GM21717 (cell line): ENCODE data around the gene PLXNA4.

Experiments used
- ATAC-seq: cut with Tn5 transposase; IDR thresholded peaks from one replicate; pipeline ENCODE4 v1.9.1; 2021; ENCODE audit warnings: mild to moderate bottlenecking, moderate library complexity; ENCODE audit not compliant: unreplicated experiment

Gene PLXNA4

DNA sequence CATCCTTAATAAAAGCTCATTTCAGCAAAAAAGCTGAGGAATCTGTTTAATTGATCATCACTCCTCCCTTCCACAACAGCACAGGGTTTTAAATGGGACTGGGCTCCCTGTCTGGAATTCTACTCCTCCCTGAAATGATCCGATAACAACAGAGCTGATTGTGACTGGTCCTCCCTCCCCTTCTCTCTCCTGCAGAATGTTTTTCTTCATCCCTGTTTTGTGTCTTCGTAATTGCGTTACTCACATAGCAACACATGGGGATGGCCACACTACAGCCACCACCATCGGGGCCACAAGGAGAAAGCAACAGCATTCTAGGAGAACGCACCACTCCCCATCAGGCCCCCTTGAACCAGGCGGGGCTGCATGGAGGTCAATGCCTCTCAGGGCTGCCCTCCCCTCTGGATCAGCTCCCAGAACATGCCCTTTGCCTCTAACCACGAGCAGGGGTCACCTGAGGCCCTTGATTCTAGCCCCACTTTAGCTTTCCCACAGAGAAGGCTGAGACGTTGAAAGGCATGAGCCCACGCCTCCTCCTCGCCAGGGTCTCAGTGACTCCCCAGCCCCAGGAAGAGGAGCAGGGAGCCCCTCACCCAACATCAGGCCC is 152.6 kb downstream of the PLXNA4 start:
- ATAC-seq = no peak

DNA sequence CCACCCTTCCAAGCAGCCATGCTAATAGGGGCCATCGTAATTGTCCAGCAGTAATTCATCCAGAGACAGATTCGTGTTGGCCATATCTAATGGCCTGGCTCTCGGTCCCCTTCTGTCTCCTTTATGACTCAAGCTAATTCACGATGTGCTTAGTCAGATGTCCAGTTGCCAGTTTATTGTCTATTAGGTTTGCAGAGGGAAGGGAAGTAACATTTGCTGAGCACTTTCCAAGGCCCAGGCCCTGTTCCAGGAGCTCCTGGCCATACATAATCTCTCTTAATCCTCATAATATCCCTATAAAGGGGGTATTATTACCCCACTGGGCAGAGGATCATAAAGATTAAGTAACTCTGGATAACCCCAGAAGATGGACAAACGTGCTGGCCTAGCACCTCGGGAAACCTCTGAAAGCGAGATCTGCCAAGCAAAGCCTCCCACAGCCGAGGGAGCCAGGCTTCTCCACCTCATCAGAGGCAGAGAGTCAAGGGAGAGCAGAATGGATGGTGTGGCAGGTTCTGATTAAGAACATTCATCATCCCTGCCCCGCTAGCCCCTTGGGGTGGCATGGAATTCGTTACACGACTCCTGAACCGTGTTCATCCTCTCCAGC is 153.7 kb downstream of the PLXNA4 start:
- no peak for ATAC-seq

DNA sequence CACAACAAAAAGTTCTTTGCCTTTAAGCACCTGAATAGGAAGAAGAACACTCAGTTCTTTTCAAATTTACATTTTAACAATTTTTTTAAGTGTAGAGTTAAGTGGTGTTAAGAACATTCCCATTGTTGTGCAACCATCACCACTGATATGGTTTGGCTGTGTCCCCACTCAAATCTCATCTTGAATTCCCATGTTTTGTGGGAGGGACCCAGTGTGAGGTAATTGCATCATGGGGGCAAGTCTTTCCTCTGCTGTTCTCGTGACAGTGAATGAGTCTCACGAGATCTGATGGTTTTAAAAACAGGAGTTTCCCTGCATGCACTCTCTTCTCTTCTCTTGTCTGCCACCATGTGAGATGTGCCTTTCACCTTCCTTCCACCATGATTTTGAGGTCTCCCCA is 155.7 kb downstream of the PLXNA4 start:
- no peak for ATAC-seq

DNA sequence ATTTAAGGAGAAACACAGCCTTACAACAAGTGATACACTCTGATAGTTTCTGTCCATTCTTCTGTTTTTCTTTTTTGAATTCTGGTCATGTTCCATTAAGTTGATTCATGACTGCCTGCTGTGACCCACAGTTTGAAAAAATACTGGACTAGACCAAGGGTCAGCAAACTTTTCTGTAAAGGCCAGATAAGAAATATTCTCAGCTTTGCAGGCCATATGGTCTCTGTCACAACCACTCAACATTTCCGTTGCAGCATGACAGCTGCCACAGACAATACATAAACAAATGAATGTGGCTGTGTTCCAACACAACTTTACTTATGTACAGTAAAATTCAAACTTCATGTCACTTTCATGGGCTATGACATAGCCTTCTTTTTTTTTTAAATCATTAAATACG is 156.7 kb downstream of the PLXNA4 start:
- no peak for ATAC-seq

DNA sequence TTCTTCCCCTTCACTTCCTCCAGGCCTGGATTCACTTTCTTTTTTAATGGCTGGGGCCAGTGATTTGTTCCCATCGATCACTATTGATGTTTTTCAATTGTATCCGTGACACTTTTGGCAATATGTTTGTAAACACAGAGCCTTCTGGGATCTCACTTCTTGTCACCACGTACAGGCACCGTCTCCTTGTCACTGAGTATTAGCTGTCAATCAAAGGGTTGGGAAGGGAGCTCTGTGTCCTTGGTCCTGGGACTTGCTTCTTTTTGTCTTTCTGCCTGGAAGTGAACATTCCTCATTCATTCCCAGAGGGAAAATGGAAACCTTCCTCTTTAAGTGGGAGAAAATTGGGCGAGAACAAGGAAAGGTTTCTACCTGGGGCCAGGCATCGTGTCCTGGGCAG is 157.4 kb downstream of the PLXNA4 start:
- ATAC-seq = no peak

DNA sequence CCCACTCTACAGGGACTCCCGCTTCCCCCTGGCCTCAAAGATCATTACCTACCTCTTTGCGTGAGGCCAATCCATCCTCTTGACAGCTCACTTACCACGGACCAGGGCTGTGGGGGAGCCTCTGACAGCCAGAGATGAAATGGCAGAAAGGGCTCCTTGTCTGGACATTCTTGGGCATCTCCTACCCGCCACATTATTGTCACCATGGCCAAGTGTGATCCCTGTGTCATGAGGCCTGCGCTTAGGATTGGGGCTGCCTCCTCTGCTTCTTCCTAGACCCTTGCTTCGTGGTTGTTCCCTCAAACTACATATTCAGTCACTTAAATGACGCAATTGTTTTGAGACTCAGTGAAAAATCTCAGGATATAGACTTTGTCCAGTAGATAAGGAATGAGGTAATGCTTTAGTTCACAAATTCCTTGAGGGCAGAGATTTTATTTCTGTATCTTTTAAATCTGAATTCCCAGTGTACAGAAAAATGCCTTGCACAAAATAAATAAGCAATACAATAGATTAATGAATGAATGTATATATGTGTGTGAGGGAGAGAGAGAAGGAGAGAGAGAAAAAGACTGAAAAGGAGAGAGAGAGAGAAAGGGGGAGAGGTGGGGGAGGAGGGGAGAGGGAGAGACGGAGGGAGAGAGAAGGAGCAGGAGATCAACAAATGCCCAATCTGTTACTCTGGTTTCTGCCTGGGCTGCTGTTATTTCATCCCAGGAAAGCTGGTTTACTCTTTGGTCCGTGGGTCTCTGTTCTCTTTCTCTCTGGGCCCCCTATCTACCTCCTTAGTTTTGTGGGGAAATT is 159.0 kb downstream of the PLXNA4 start:
- ATAC-seq = no peak

DNA sequence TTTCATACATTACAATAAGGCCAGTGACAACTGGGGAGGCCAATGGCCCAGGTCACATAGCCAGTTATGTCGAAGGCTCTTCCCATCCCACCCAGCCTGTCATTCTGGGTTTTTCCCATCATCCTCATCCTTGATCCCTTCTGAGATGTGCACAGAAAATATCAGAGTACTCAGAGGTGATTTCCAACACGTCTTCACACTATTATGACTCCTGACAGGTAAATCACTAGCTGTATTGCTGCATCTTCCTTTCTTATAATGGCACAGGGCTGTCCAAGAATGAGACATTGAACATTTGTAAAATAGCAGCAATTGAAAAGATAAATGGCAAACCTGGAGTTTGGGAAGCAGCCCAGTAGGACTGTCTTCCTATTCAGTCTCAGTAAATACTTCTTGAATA is 159.9 kb downstream of the PLXNA4 start:
- no peak for ATAC-seq

DNA sequence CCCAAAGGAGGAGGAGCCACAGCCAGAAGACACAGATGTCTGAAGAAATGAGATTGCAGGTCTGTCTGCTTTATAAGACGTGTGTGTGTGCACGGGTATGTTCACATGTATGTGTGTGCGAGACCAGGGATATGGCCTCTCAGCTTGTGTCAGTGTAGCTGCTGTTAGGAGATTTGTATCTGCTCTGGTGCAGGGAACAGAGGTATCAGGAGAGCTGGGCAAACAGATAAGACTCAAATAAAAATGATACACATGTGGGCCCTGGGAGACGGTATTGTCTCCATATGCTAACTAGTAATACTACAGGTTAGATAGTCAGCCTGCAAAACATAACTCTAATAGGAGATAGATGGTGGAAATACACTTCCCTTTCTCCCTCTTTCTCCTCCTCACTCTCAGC is 161.0 kb downstream of the PLXNA4 start:
- ATAC-seq = no peak

DNA sequence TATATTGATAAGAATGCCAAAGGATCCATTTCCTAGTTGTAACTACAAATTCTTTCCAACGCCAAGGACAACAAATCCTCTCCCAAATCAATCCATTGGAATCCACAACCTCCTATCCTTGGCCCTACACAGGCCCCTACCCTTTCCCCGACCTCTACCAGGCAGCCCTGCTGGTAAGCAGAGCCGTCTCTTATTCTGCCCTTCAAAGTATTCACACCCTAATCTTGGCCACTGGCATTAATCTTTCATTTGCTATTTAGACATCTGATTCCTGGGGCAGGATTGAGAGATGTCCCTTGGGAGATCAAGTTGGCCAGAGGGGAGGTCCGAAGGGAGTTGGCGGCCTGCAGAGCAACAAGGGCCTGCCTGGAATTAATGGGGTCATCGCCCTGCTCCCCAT is 161.4 kb downstream of the PLXNA4 start:
- ATAC-seq = no peak

DNA sequence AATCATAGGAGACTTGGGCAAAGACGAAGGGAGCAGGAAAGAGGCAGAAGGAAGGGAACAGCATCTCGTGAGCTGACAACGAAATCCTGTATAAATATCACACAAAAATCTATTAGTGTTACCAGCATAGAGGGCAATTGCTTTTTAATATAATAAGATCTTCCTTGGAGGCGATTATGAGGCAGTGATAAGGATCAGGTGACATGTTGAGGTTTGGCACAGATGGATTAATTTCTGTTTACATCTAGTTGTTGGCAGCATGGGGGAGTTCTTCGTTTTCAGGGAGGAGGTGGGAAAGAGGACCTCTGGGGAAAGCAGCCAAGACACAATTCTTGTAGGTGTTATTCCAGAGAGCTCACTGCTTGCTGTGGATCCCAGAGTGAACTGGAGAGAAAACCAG is 163.8 kb downstream of the PLXNA4 start:
- no peak for ATAC-seq

DNA sequence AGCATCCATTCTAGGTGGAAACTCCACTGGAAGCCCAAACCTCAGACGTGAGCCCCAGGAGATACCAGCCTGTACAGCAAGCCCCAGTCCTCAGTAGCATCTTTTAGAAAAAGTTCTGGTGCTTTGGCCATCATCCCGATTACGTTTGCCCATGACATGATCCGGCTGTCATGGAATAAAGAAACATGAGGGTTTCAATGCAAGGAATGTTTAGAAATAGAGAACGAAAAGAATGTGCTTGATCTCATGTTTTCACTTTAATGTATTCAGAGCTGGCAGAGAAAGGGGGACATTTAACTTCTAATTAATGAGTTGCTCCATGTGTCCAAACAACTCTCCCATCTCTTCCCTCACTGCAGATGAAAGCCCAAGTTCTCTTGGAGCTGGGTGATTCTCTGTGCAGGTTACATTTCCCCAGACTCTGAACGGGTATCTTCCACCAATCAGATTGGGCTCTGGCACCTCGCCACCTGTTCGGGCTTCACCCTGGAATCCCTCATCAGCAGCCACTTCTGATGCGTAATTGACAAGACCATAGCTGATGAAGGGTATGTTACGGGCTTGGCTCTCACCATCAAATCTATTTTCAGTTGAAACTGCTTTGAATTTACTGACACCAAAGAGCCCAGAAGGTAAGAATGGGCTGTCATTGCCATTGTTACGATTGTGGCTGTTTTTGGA is 165.3 kb downstream of the PLXNA4 start:
- no peak for ATAC-seq

DNA sequence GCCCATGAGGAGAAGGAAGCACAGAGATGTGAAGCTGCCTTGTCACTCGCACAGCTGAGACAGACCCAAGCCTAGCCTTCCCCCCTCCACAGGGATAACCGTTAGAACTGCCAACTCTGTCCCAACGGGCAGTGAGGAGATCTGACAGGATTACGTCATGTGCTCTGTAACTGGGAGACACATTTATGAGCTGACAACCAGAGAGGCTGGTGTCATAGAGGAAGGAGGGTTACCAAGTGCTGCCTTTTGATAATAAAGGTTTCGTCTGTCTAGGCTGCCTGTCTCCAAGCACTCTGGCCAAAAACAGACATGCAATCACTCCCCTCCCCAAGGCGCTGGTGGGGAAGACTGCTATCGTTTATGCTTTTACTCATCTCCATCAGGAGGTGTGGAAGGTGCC is 165.9 kb downstream of the PLXNA4 start:
- ATAC-seq = no peak

DNA sequence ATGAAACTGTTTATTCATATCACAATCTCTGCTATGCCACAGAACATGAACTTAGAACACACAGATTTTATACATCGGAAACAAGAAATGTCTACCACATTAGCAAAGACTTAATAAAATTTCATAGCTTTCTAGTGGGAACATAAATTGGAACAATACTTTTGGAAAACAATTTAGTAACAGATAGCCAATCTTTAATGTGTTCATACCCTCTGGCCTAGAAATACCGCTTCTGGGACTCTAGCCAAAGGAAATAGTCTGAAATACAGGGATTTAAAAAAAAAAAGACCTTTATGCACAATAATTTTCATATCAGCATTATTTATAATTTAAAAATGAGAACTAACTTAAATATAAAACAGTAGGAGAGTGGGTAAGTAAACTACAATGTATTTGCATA is 168.5 kb downstream of the PLXNA4 start:
- ATAC-seq = no peak

DNA sequence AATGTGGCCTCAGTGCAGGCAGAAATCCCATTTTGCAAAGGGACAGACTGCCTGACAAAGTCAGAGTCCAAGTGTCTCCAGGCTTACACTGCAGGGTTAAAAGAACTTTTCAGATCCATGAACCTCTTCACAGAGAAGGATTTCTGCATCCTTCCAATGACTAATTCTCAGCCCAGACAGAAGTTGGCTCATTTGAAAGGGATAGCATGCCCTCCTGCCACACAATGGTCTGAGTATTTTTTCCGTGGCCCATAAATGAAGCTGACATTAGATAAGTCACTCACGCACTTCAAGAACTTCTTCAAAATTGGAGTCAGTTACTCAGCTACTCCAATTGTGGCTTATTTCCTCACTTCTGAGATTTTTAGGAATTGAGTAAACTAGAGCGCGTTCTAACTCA is 170.2 kb downstream of the PLXNA4 start:
- ATAC-seq = no peak

DNA sequence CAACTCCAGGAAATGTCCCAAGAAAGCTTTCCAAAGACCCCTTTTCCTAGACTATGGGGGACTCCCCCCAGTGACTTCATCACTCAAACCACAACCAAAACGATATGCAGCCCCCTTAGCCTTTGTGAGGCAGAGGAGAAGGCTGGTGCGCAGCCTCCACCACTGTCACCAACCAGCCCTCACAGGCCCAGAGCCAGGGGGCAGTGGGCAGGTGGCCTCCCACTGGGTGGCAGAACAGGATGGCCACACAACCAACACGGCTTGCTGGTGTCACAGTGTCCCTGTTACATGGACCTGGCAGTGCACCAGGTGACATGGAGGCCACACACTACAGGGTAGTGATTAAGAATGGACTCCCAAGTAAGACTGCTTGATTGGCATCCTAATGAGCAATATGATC is 172.0 kb downstream of the PLXNA4 start:
- no peak for ATAC-seq

DNA sequence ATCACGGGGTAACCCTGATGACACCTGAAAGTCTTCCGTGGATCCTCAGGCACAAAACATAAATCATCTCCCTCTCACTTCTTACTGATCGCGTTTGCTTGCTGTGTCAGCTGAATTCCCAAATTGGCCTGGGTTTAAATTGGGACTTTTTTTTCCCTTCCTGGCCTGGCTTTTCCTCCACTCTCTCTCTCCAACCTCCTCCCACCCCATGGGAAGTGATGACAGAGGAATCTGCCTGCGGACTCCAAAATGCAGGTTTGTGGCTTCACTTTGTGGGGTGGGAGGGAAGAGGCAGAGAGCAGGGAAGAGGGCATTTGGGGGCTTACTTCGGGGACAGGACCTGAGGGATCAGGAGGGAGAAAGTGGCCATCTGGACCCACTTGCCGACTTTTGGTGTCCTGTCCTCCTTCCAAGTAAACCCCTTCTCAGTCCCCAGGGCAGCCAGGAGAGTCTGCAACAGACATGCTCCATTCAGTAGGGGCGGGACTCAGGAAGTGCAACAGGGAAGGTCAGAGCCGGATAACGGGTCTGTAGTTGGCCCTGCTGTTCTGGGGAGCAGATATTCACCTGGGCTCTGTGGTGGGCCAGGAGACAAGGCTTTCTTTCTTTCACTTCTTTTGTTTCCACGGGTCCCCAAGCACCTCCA is 172.7 kb downstream of the PLXNA4 start:
- no peak for ATAC-seq

DNA sequence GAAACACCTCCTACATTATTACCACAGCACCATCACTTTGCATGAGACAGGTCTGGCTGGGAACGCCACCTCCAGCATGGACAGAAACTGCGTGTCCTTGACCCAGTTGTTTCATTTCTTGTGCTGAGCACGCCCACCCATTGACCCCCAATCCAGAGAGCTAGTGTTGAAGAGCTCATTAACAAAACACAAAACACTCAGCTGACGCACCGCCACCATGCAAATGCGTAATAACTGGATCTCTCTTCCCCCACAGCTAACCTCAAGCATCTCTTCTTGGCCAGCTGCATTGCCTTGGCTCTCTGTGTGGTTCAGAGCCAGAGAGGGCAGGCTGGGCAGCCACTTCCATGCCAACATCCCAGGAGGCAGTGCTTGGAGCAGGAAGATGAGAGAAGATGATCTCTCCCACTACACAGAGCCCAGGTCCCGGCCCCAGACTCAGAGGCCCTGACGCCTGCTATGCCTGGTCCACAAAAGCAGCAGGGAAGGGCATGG is 173.5 kb downstream of the PLXNA4 start:
- ATAC-seq = no peak

DNA sequence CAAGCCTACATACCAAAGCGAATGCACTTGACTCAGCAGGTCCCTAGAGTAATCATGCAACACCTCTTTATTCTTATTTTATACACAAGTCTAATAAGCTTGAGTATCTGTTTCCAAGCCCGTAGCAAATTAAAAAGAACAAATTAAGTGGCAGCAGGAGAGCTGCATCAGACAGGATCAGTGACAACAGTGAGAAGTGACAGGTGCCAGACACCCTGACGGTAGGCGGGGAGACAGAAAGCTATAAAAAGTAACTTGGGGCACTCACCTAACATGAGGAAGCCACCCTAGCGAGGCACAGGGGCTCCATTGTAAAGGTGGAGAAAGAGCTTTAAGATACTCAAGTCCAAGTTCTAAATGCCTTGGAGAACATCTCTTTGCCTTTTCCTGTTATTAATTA is 174.2 kb downstream of the PLXNA4 start:
- ATAC-seq = no peak

DNA sequence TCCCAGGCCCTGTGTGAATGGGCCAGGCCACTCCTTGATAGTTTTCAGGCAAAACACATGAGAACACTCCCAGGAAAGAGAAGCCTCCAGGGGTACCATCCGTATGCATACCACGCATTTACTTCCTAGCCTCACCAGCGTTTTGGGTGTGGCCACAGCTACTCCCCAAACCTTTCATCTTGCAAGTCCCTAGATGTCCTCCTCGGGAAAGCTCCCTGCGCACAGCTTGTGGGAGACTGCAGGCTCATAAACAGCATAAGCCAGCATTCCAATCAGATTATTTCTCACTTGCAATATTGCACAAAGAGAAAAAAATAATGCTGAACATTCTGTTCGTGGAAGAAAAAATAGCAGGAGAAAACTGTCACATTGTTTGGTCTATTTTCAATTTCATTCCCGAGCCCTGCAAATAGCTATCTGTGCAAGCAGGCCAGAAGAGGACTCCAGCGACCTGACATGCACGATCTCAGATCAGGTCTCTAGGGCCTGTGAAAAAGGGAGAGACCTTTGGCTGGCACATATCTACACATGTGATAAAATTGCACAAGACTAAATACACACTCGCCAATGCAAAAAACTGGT is 175.6 kb downstream of the PLXNA4 start:
- ATAC-seq = no peak

DNA sequence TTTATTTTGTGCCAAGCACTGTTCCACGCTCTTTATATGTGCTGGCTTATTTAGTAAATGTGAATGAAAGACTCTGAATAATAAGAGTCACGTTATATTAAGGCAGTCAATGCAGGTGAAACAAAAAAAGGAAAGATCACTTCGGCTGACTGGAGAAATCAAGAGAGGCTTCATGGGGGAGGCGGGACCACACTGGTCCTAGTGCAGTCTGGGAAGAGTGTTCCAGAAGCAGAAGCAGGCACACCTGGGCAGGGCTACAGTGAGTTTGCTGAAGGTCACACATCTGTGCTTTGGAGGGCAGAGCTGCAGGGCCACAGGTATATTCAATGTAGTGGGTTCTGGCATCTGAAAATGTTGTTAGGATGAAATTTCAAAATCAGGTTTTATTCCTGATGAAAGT is 176.9 kb downstream of the PLXNA4 start:
- ATAC-seq = no peak
